Measurements from ENCODE around the gene CHD9NB.

DNA sequence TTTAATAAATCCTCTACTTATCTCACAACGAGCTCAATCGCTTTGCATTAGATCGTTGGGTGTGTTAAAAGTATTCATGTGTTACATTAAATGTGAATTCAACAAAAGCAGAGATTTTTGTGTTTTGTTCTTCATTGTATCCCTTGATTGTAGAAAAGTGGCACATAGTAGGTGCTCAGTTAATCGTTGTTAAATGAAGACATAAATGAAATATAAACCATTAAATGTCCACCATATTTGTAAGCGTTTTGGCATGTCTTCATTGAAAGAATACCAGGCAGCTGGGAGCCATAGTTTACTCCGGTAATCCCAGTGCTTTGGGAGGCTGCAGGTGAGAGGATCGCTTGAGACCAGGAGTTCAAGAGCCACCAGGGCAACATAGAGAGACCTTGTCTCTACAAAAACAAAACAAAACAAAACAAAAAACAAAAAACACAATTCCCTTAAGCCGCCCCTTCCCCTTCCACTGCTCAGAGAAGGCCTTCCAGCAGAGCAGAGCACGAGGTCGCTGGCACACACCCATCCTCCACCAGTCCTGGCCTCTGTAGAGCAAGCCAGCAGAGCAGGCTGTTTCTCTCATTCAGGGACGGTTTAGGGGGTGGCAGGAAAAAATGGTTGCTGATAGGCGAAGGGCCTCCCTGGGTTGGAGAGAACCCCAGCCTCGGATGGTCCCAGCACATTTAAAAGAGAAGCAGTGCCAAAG lies 1.4 kb upstream of the CHD9NB start:
- TF ChIP-seq CTCF (IDR thresholded peaks at IDR 0.05) (no peak), POLR2AphosphoS5 (IDR thresholded peaks at IDR 0.05) (no peak)

Measured in prostate gland (tissue), 2 donors.